HG02870 (cell line): ENCODE results near the gene ELAVL1.

Experiments used
- ATAC-seq: cut with Tn5 transposase; IDR thresholded peaks from one replicate; pipeline ENCODE4 v1.9.1; 2021; ENCODE audit warnings: mild to moderate bottlenecking, moderate library complexity; ENCODE audit not compliant: unreplicated experiment

Gene ELAVL1

GRCh38 chr19:7912697-7913564 is 92.5 kb downstream of the ELAVL1 start:
- ATAC-seq: no peak

- ATAC-seq: no peak
These were observed 93.2 kb downstream of the ELAVL1 start for GRCh38 chr19:7912144-7912696.

GRCh38 chr19:7911508-7912143 is 93.8 kb downstream of the ELAVL1 start:
- no peak for ATAC-seq

- ATAC-seq: no peak
These were observed 94.9 kb downstream of the ELAVL1 start for GRCh38 chr19:7910321-7911161.

GRCh38 chr19:7909471-7910067 is 95.9 kb downstream of the ELAVL1 start:
- no peak for ATAC-seq

- ATAC-seq: no peak
These were observed 96.5 kb downstream of the ELAVL1 start for GRCh38 chr19:7908742-7909461.
